Loucy (cell line): ENCODE measurements around the gene PGRMC1.
"Not testable (repeated sequence)": the region's sequence is repeated elsewhere in the genome, so short reads cannot be mapped to it uniquely, and the experiment has no call there.

ENCODE experiments used
- H2AFZ ChIP-seq: fragments of 200-600 bp; sonication (generic); 2 replicates; pipeline ENCODE4 v1.6.0; 2016; ENCODE audit warnings: antibody characterized with exemption, mild to moderate bottlenecking, low read length, moderate library complexity
- H3F3A ChIP-seq: fragments of 200-600 bp; 2 replicates; pipeline ENCODE4 v1.6.0; 2016; ENCODE audit warnings: antibody characterized with exemption, low read depth, mild to moderate bottlenecking
- H3K27me3 ChIP-seq: fragments of 200-600 bp; sonication (generic); 2 replicates; pipeline ENCODE4 v1.6.1; 2014; ENCODE audit warnings: low read length, mild to moderate bottlenecking; ENCODE audit not compliant: insufficient read depth, poor library complexity, severe bottlenecking
- H3K36me3 ChIP-seq: fragments of 200-600 bp; sonication (generic); 2 replicates; pipeline ENCODE4 v1.6.1; 2016; ENCODE audit warnings: low read length; ENCODE audit not compliant: insufficient read depth
- H3K4me1 ChIP-seq: fragments of 200-600 bp; sonication (generic); 2 replicates; pipeline ENCODE4 v1.5.1; 2014; ENCODE audit warnings: low read length, mild to moderate bottlenecking; ENCODE audit not compliant: insufficient read depth, poor library complexity, severe bottlenecking
- H3K4me2 ChIP-seq: fragments of 200-600 bp; sonication (generic); 2 replicates; pipeline ENCODE4 v1.6.0; 2014; ENCODE audit warnings: antibody characterized with exemption, low read length, low read depth, mild to moderate bottlenecking; ENCODE audit not compliant: poor library complexity, severe bottlenecking
- H3K4me3 ChIP-seq: fragments of 200-600 bp; sonication (generic); 2 replicates; pipeline ENCODE4 v1.5.1; 2014; ENCODE audit warnings: low read length, mild to moderate bottlenecking, mixed read lengths; ENCODE audit not compliant: poor library complexity, severe bottlenecking
- H3K79me2 ChIP-seq: fragments of 200-600 bp; sonication (generic); 2 replicates; pipeline ENCODE4 v1.6.1; 2014; ENCODE audit warnings: low read length; ENCODE audit not compliant: insufficient read depth
- H3K9ac ChIP-seq: fragments of 200-600 bp; sonication (generic); 2 replicates; pipeline ENCODE4 v1.6.0; 2014; ENCODE audit warnings: mild to moderate bottlenecking, low read depth, low read length, moderate library complexity; ENCODE audit not compliant: poor library complexity, severe bottlenecking
- H3K9me2 ChIP-seq: fragments of 200-600 bp; sonication (generic); replicated peaks from 2 replicates; pipeline ENCODE4 v1.6.1; 2016; ENCODE audit warnings: low read depth, low read length, mixed read lengths
- H3K9me3 ChIP-seq: fragments of 200-600 bp; sonication (generic); 2 replicates; pipeline ENCODE4 v1.6.1; 2014; ENCODE audit warnings: mild to moderate bottlenecking, antibody characterized with exemption, low read length, low read depth; ENCODE audit not compliant: insufficient read depth
- H4K20me1 ChIP-seq: fragments of 200-600 bp; sonication (generic); 2 replicates; pipeline ENCODE4 v1.6.0; 2014; ENCODE audit warnings: antibody characterized with exemption, low read length, mild to moderate bottlenecking; ENCODE audit not compliant: insufficient read depth, poor library complexity, severe bottlenecking
- CTCF ChIP-seq: fragments of 200-600 bp; sonication (generic); conservative IDR thresholded peaks from 2 replicates; pipeline ENCODE4 v1.5.1; 2014; ENCODE audit warnings: mild to moderate bottlenecking, antibody characterized with exemption, low read length
- EZH2phosphoT487 ChIP-seq: fragments of 200-600 bp; IDR thresholded peaks from 2 replicates; pipeline ENCODE4 v1.6.1; 2018; ENCODE audit warnings: antibody characterized with exemption, mild to moderate bottlenecking, moderate library complexity, borderline replicate concordance

The PGRMC1 gene

GRCh38 chrX:119272882-119273419 lies 36.9 kb downstream of the PGRMC1 start:
- Histone ChIP-seq H2AFZ (no peak overlapping the region), H3K4me2 (no peak overlapping the region)

GRCh38 chrX:119273420-119274192 lies 37.5 kb downstream of the PGRMC1 start:
- H3F3A ChIP-seq: no peaks in the 10 kb centered on the region
- H4K20me1 ChIP-seq: no peaks in the 10 kb centered on the region
- H3K9me3 ChIP-seq: no peaks in the 10 kb centered on the region
- no peaks in the 10 kb centered on the region for H3K36me3 ChIP-seq
- H3K79me2 ChIP-seq: no peaks in the 10 kb centered on the region
- H3K9me2 ChIP-seq: no peaks in the 10 kb centered on the region
- no peak overlapping the region for H3K9ac ChIP-seq
- TF ChIP-seq EZH2phosphoT487 (no peak), CTCF (no peak)
- H2AFZ ChIP-seq: no peak overlapping the region
- no peaks in the 10 kb centered on the region for H3K4me1 ChIP-seq
- H3K27me3 ChIP-seq: no peaks in the 10 kb centered on the region
- no peak overlapping the region for H3K4me2 ChIP-seq
- no peak overlapping the region for H3K4me3 ChIP-seq

More at GRCh38 chrX:119272882-119273419, 36.9 kb downstream of the PGRMC1 start:
- Histone ChIP-seq H4K20me1 (no peaks in the 10 kb centered on the region), H3K9me3 (no peaks in the 10 kb centered on the region), H3K4me3 (no peak overlapping the region), H3K9me2 (no peaks in the 10 kb centered on the region), H3K27me3 (no peaks in the 10 kb centered on the region), H3F3A (no peaks in the 10 kb centered on the region), H3K4me1 (no peaks in the 10 kb centered on the region), H3K36me3 (no peaks in the 10 kb centered on the region), H3K79me2 (no peaks in the 10 kb centered on the region), H3K9ac (no peak overlapping the region)
- no peak for TF ChIP-seq CTCF
- no peak for TF ChIP-seq EZH2phosphoT487

GRCh38 chrX:119282347-119282746 lies 46.3 kb downstream of the PGRMC1 start:
- not testable (repeated sequence) for H3K27me3 ChIP-seq, H3K4me2 ChIP-seq, H4K20me1 ChIP-seq, H3K4me3 ChIP-seq, H3K79me2 ChIP-seq, H3K9me3 ChIP-seq, H3K9ac ChIP-seq, H2AFZ ChIP-seq, H3K36me3 ChIP-seq, H3K9me2 ChIP-seq, H3F3A ChIP-seq, H3K4me1 ChIP-seq

- peak; percentile 51 for TF ChIP-seq CTCF
- TF ChIP-seq EZH2phosphoT487: no peak
- Histone ChIP-seq H3K79me2 (no peaks in the 10 kb centered on the region), H3F3A (no peaks in the 10 kb centered on the region), H3K4me1 (no peaks in the 10 kb centered on the region), H3K4me3 (no peak overlapping the region), H2AFZ (no peak overlapping the region), H3K36me3 (no peaks in the 10 kb centered on the region), H3K27me3 (no peaks in the 10 kb centered on the region), H3K9me3 (no peaks in the 10 kb centered on the region), H3K9me2 (no peaks in the 10 kb centered on the region), H3K4me2 (no peak overlapping the region), H4K20me1 (no peaks in the 10 kb centered on the region), H3K9ac (no peak overlapping the region)
Observed at GRCh38 chrX:119288890-119289393, 52.9 kb downstream of the PGRMC1 start.
